Measurements from ENCODE around the gene ARL6IP5. TPM values are rescaled to one million over a fixed set of nuclear protein-coding genes. Genes with fewer than 3 reads are reported as not detected.
A peak's percentile ranks its signal among the peaks of the same experiment; 100 is the strongest.

The ARL6IP5 gene
- total and polyA plus RNA-seq, 9 of the 15 experiments (the other 6 are each of a cell fraction or from before 2014, with no cell fraction given): 10.3 to 54.0 (median 12.7) TPM

- peak; percentile 90 for FAIRE-seq
- no peaks in the 10 kb centered on the region; a peak in 1 of 5 replicates for H3K4me1 ChIP-seq (replicated peaks in 1 of 2; ENCODE audit: control insufficient read depth in 2 of 2, insufficient read depth in 2 of 2, low read length in 2 of 2)
- peak; percentile 81 for ATAC-seq
- DNase-seq (ENCODE audit: extremely low read depth in 1 of 4, low spot score in 3 of 4): peak; percentile 37 to 80 (median 47)
- H3K4me3 ChIP-seq: no peak overlapping the region
- H2AFZ ChIP-seq (ENCODE audit: low read depth, low read length): no peak overlapping the region
- H3K9me1 ChIP-seq (ENCODE audit: control insufficient read depth, insufficient read depth, low read length): no peaks in the 10 kb centered on the region
- no peak overlapping the region for H3K4me2 ChIP-seq (ENCODE audit: insufficient read depth, low read length)
- intact Hi-C loops (cut with micrococcal nuclease): loop anchor here (1.0 to 2.0 kb wide), 2 partner anchors 40 to 186 kb away; no protein-coding TSS in a partner anchor
- no peaks in the 10 kb centered on the region for H3K27me3 ChIP-seq (ENCODE audit: control insufficient read depth in 2 of 2, insufficient read depth in 2 of 2, low read length in 2 of 2)
- H3K9me3 ChIP-seq (replicated peaks; ENCODE audit: control insufficient read depth, insufficient read depth, low read depth, low read length): no peaks in the 10 kb centered on the region
- CTCF ChIA-PET (ENCODE audit: low intra/inter-chr PET ratio): interaction anchor here (0.6 to 0.7 kb wide), 2 partner anchors 116 to 827 kb away, joined by 3 to 4 read pairs; no protein-coding TSS in a partner anchor
- in situ Hi-C loops (cut with MboI): no loop called here
- no peaks in the 10 kb centered on the region for H4K20me1 ChIP-seq (replicated peaks; ENCODE audit: control insufficient read depth, insufficient read depth, low read length)
- no TSS peak for BruUV-seq (replicated peaks)
- 0% methylated on average over 1 of the region's 1 CpG for WGBS (ENCODE audit: insufficient coverage, low coverage, missing lambda C conversion rate)
- H3K36me3 ChIP-seq (ENCODE audit: control insufficient read depth, insufficient read depth, low read length): no peaks in the 10 kb centered on the region
- no peak overlapping the region for H3K9ac ChIP-seq (ENCODE audit: insufficient read depth in 1 of 2, low read depth in 2 of 2, low read length in 2 of 2)
- H3K27ac ChIP-seq (ENCODE audit: extremely low read depth, low read depth, low read length): no peak overlapping the region
- POLR2A ChIA-PET: no interaction called here
- H3K79me2 ChIP-seq (ENCODE audit: control insufficient read depth, insufficient read depth, low read length): no peaks in the 10 kb centered on the region
- TF ChIP-seq HDAC2 (IDR thresholded peaks at IDR 0.05): no peak
- no peak for TF ChIP-seq ILK (tag; IDR thresholded peaks at IDR 0.05; ENCODE audit: borderline replicate concordance, low read depth)
- no peak for TF ChIP-seq CEBPG (CRISPR knock-in tag; IDR thresholded peaks at IDR 0.05)
- 0 out of 4 replicates have a peak, but pooled peaks of 1 of the 2 experiments have one; percentile 20 for TF ChIP-seq CEBPG (tag; conservative IDR thresholded peaks at IDR 0.05 in 1 of 2, IDR thresholded peaks at IDR 0.05 in 1 of 2)
- TF ChIP-seq RAD21 (CRISPR knock-in tag; conservative IDR thresholded peaks at IDR 0.05 in 1 of 2, IDR thresholded peaks at IDR 0.05 in 1 of 2): peak; percentile 72 to 82
- no peak for TF ChIP-seq TCF15 (CRISPR knock-in tag; IDR thresholded peaks at IDR 0.05)
- TF ChIP-seq REST (IDR thresholded peaks at IDR 0.05; ENCODE audit: borderline replicate concordance): peak; percentile 62; the same call in 1 of the 2 replicates
- TF ChIP-seq REST (CRISPR knock-in tag; IDR thresholded peaks at IDR 0.05; ENCODE audit: low read depth): no peak
- TF ChIP-seq CTCF (IDR thresholded peaks at IDR 0.05 in 2 of 3, conservative IDR thresholded peaks at IDR 0.05 in 1 of 3; ENCODE audit: insufficient read depth in 2 of 3, low read depth in 1 of 3, low read length in 3 of 3): peak; percentile 61 to 77 (median 75)
These were observed 36.2 kb downstream of the ARL6IP5 start for GRCh38 chr3:69120879-69121464.

Measured in K562 (cell line).